GM19438 (cell line): Measurements from ENCODE around the gene ZC3H10.
"Not testable (repeated sequence)": the region's sequence is repeated elsewhere in the genome, so short reads cannot be mapped to it uniquely, and the experiment has no call there.

Source experiments
- ATAC-seq: cut with Tn5 transposase; IDR thresholded peaks from one replicate; pipeline ENCODE4 v1.9.1; 2021; ENCODE audit warnings: low read depth; ENCODE audit not compliant: unreplicated experiment

Gene ZC3H10

GRCh38 chr12:56101045-56101444 is 17.0 kb upstream of the ZC3H10 start:
- ATAC-seq = no peak

- ATAC-seq = no peak
Observed at GRCh38 chr12:56102683-56103065, 15.4 kb upstream of the ZC3H10 start.

- no peak for ATAC-seq
Observed at GRCh38 chr12:56103066-56103711, 14.9 kb upstream of the ZC3H10 start.

GRCh38 chr12:56103823-56104108 is 14.3 kb upstream of the ZC3H10 start:
- peak; percentile 11 for ATAC-seq

- peak; percentile 94 for ATAC-seq
Observed at GRCh38 chr12:56104109-56104814, 13.8 kb upstream of the ZC3H10 start, which contains the start of gene PA2G4. PA2G4 (plus strand) TSS chr12:56104559; CDS start chr12:56104738, 179 bp downstream.

GRCh38 chr12:56104815-56105608 is 13.1 kb upstream of the ZC3H10 start:
- ATAC-seq = peak; percentile 3

GRCh38 chr12:56105609-56105902 is 12.5 kb upstream of the ZC3H10 start:
- ATAC-seq = no peak

GRCh38 chr12:56107242-56107641 is 10.8 kb upstream of the ZC3H10 start:
- ATAC-seq = no peak

- ATAC-seq = no peak
Observed at GRCh38 chr12:56110571-56110970, 7.5 kb upstream of the ZC3H10 start.

GRCh38 chr12:56114084-56114483 is 4.0 kb upstream of the ZC3H10 start:
- no peak for ATAC-seq

GRCh38 chr12:56115329-56115728 is 2.7 kb upstream of the ZC3H10 start:
- ATAC-seq = no peak

GRCh38 chr12:56116267-56117081 is 1.6 kb upstream of the ZC3H10 start, which contains the start of gene RPL41:
RPL41 (plus strand) TSS chr12:56116633.
- peak; percentile 37 for ATAC-seq

- not testable (repeated sequence) for ATAC-seq
Observed at GRCh38 chr12:56117082-56117706, 872 bp upstream of the ZC3H10 start.

- no peak for ATAC-seq
Observed at GRCh38 chr12:56118688-56119357, 757 bp downstream of the ZC3H10 start.

- ATAC-seq = no peak
Observed at GRCh38 chr12:56119361-56119796, 1.3 kb downstream of the ZC3H10 start.

GRCh38 chr12:56120158-56120846 is 2.2 kb downstream of the ZC3H10 start:
- ATAC-seq = no peak

GRCh38 chr12:56121204-56121870 is 3.3 kb downstream of the ZC3H10 start:
- no peak for ATAC-seq

- ATAC-seq = no peak
Observed at GRCh38 chr12:56122637-56123036, 4.6 kb downstream of the ZC3H10 start.

- no peak for ATAC-seq
Observed at GRCh38 chr12:56124133-56124532, 6.1 kb downstream of the ZC3H10 start.
